Cardiac septum (tissue), 1 donor: Measurements from ENCODE around the gene P2RX7. TPM values are rescaled to one million over a fixed set of nuclear protein-coding genes. Genes with fewer than 3 reads are reported as not detected.
"Not testable (repeated sequence)": the region's sequence is repeated elsewhere in the genome, so short reads cannot be mapped to it uniquely, and the experiment has no call there.

Source experiments
- DNase-seq: peaks from one replicate; pipeline ENCODE4 v3.0.0-alpha.2; 2020; ENCODE audit warnings: low spot score
- intact Hi-C: fragments of 100-400 bp; cut with DNase I; formaldehyde crosslinking; loops from one replicate; pipeline ENCODE4 v1.14.0; 2022
- total RNA-seq: library from RNA; stranded (reverse); fragmentation: NEBNext Ultra II Directional; extraction: Animal tissue kit (Norgen Biotek cat#: 25700); gene quantifications from one replicate; pipeline ENCODE4 v1.2.1, GENCODE V29; 2021
- donor health status: DM: no; HTN: no; CAD: no.

The P2RX7 gene
- total RNA-seq, 1 donor from 2014 or later = 0.65 TPM

- DNase-seq = no peak
- intact Hi-C loops = no loop called here
Measured at GRCh38 chr12:121219353-121219986, 86.8 kb downstream of the P2RX7 start.

GRCh38 chr12:121222847-121223246, 90.2 kb downstream of the P2RX7 start:
- intact Hi-C loops = no loop called here
- no peak for DNase-seq

- intact Hi-C loops = no loop called here
Measured at GRCh38 chr12:121223292-121224285, 90.9 kb downstream of the P2RX7 start.

GRCh38 chr12:121224591-121224990, 91.9 kb downstream of the P2RX7 start:
- DNase-seq = no peak
- intact Hi-C loops = no loop called here

More at GRCh38 chr12:121223292-121224285, 90.9 kb downstream of the P2RX7 start:
- DNase-seq = no peak

- intact Hi-C loops = no loop called here
- no peak for DNase-seq
Measured at GRCh38 chr12:121226399-121226798, 93.7 kb downstream of the P2RX7 start.

- DNase-seq, intact Hi-C loops: not testable (repeated sequence)
Measured at GRCh38 chr12:121226871-121227270, 94.2 kb downstream of the P2RX7 start.

- intact Hi-C loops = no loop called here
- DNase-seq = no peak
Measured at GRCh38 chr12:121227294-121227693, 94.6 kb downstream of the P2RX7 start.

- intact Hi-C loops = no loop called here
- DNase-seq = no peak
Measured at GRCh38 chr12:121228919-121229665, 96.4 kb downstream of the P2RX7 start.

GRCh38 chr12:121229826-121230537, 97.3 kb downstream of the P2RX7 start:
- intact Hi-C loops, DNase-seq: not testable (repeated sequence)

GRCh38 chr12:121230538-121230907, 97.8 kb downstream of the P2RX7 start:
- intact Hi-C loops = no loop called here
- no peak for DNase-seq

GRCh38 chr12:121232163-121232562, 99.5 kb downstream of the P2RX7 start:
- DNase-seq = no peak

GRCh38 chr12:121232977-121233627, 100.4 kb downstream of the P2RX7 start:
- intact Hi-C loops = no loop called here
- DNase-seq = no peak

More at GRCh38 chr12:121232163-121232562, 99.5 kb downstream of the P2RX7 start:
- intact Hi-C loops = no loop called here

GRCh38 chr12:121233628-121234020, 100.9 kb downstream of the P2RX7 start:
- no peak for DNase-seq
- intact Hi-C loops = no loop called here

- intact Hi-C loops = no loop called here
- DNase-seq = no peak
Measured at GRCh38 chr12:121236776-121237175, 104.1 kb downstream of the P2RX7 start.

- no peak for DNase-seq
- intact Hi-C loops = no loop called here
Measured at GRCh38 chr12:121237415-121237814, 104.7 kb downstream of the P2RX7 start.
